GM12891 (cell line): ENCODE data around the gene ROR1.

Experiments
- POLR2A ChIP-seq: IDR thresholded peaks from 2 replicates; pipeline ENCODE4 v1.6.1; 2011; ENCODE audit warnings: low read depth, low read length, control low read depth
- POLR2AphosphoS5 ChIP-seq: IDR thresholded peaks from 2 replicates; pipeline ENCODE4 v1.6.1; 2011; ENCODE audit warnings: low read depth, low read length, control low read depth
- TAF1 ChIP-seq: IDR thresholded peaks from 2 replicates; pipeline ENCODE4 v1.6.1; 2011; ENCODE audit warnings: low read depth, low read length, control low read depth

- TF ChIP-seq POLR2A (no peak), POLR2AphosphoS5 (no peak), TAF1 (no peak)
Measured at GRCh38 chr1:63848733-63849132, 74.9 kb downstream of the ROR1 start.
